ENCODE data around the gene KAZALD1. TPM values are rescaled to one million over a fixed set of nuclear protein-coding genes. Genes with fewer than 3 reads are reported as not detected.

Gene KAZALD1
- total and polyA plus RNA-seq, 2 donors (not counting 1 experiment from before 2014, with no cell fraction given): 0.34 to 0.37 TPM

DNA sequence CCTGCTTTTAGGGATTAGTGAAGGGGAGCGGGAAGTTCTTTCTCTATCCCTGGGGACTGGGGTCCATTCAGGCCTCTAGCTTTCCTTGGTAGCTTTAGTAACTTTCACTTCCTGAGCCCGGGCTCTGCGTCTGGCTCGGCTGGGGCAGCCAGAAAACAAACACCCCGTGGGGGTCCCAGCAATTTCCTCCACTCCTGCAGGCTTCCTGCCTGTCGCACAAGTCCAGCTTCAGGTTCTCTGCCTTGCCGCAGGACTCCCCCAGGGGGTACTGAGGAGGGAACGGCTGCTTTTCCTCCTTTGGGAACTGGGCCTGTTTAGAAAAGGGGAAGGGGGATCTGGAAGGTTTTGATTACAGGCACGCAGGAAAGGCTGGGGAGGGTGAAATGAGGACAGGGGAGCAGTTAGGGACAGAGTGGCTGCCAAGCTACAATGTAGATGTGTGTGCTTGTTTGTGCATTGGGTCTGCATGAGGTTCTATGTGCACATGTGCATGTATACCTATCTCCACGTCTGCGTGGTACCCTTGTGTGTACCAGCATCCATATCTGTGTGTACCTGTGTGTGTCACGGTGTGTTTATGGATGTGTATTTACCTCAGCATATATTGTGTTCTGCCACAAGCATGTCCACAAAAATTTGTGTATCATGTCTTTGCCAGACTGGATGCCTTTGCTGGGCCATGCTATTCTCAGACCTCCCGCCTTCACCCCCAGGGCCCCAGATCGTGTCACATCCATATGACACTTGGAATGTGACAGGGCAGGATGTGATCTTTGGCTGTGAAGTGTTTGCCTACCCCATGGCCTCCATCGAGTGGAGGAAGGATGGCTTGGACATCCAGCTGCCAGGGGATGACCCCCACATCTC lies 2.0 kb downstream of the KAZALD1 start:
- Histone ChIP-seq H3K36me3 (replicated peaks in 1 of 2; ENCODE audit: control extremely low read depth in 1 of 2, control insufficient read depth in 1 of 2, extremely low read depth in 1 of 2, insufficient read depth in 2 of 2, low read length in 1 of 2) (no peaks in the 10 kb centered on the region), H3K27me3 (replicated peaks in 1 of 4; ENCODE audit: control extremely low read depth in 1 of 4, control insufficient read depth in 3 of 4, insufficient read depth in 4 of 4, low read length in 3 of 4) (peaks cover 0 to 52% (median 21%) of the 10 kb centered on the region in 4 experiments), H4K20me1 (ENCODE audit: control insufficient read depth, insufficient read depth, low read length, poor library complexity, severe bottlenecking) (peaks cover 5% of the 10 kb centered on the region), H3K27ac (ENCODE audit: low read length in 2 of 2) (no peak overlapping the region), H3K4me2 (replicated peaks; ENCODE audit: low read depth, low read length, poor library complexity, severe bottlenecking) (peak overlapping the region; percentile 72), H3K4me3 (ENCODE audit: control extremely low read depth in 1 of 5, extremely low read depth in 1 of 5, insufficient read depth in 1 of 5, low read depth in 2 of 5, low read length in 4 of 5) (peak overlapping the region in 1 of 5 experiments; percentile 47), H3K9me3 (ENCODE audit: control extremely low read depth in 1 of 3, control insufficient read depth in 2 of 3, insufficient read depth in 1 of 3, low read length in 2 of 3) (peaks cover 0 to 10% (median 0%) of the 10 kb centered on the region in 3 donors), H3K9ac (ENCODE audit: low read length) (no peak overlapping the region), H3K79me2 (ENCODE audit: control insufficient read depth, insufficient read depth, low read length) (no peaks in the 10 kb centered on the region), H3K4me1 (ENCODE audit: control insufficient read depth in 2 of 2, insufficient read depth in 2 of 2, low read length in 2 of 2) (peaks cover 50 to 60% of the 10 kb centered on the region in 2 donors), H2AFZ (ENCODE audit: insufficient read depth, low read depth, low read length, poor library complexity, severe bottlenecking) (no peak overlapping the region)
- TF ChIP-seq EZH2 (IDR thresholded peaks at IDR 0.05; ENCODE audit: borderline replicate concordance, insufficient read depth, low read depth, low read length, poor library complexity, severe bottlenecking) (no peak), CTCF (IDR thresholded peaks at IDR 0.05) (no peak)
- Mint-ChIP-seq H3K9me3 (ENCODE audit: insufficient read depth) (no peaks in the 10 kb centered on the region), H3K4me3 (peak overlapping the region; percentile 77), H3K27ac (peak overlapping the region; percentile 26), H3K4me1 (peaks cover 53% of the 10 kb centered on the region), H3K27me3 (peaks cover 25% of the 10 kb centered on the region)
- DNase-seq: peak; percentile 39
- ATAC-seq (ENCODE audit: low read depth): no peak
- ChIA-PET CTCF (interaction anchor here (0.5 to 16.1 kb wide), 9 partner anchors 8 to 333 kb away, joined by 3 to 306 read pairs (median 5); no protein-coding TSS in a partner anchor), POLR2A (interaction anchor here (0.7 to 3.8 kb wide), 3 partner anchors 21 to 291 kb away, joined by 3 to 20 read pairs (median 4); no protein-coding TSS in a partner anchor)
- intact Hi-C loops (cut with micrococcal nuclease): loop anchor here (5.0 to 10.0 kb wide), 3 partner anchors 61 to 994 kb away; partner anchors contain the start of gene ARMH3
- 17% methylated on average over 13 of the region's 15 CpGs for WGBS (ENCODE audit: insufficient coverage)

Measured in B cell (primary cell).